ENCODE data around the gene PKIB. TPM values are rescaled to one million over a fixed set of nuclear protein-coding genes. Genes with fewer than 3 reads are reported as not detected.
A peak's percentile ranks its signal among the peaks of the same experiment; 100 is the strongest.

Gene PKIB
- polyA plus RNA-seq, 1 donor (not counting 4 experiments of a cell fraction or from before 2014, with no cell fraction given): 8.7 TPM

- no peak for FAIRE-seq
- no peak overlapping the region for H3K27ac ChIP-seq (ENCODE audit: control insufficient read depth, insufficient read depth, low read length)
- H3K9ac ChIP-seq (ENCODE audit: control insufficient read depth, extremely low read depth, insufficient read depth, low read length): peak overlapping the region; percentile 76
- H3K4me3 ChIP-seq (ENCODE audit: control insufficient read depth in 2 of 3, extremely low read depth in 1 of 3, insufficient read depth in 2 of 3, low read depth in 1 of 3, low read length in 3 of 3): peak overlapping the region; percentile 69 to 92 (median 77)
- H3K9me3 ChIP-seq (ENCODE audit: control insufficient read depth, low read depth, low read length): no peaks in the 10 kb centered on the region
- peak overlapping the region; percentile 98 for H2AFZ ChIP-seq (ENCODE audit: control insufficient read depth, low read length)
- no peaks in the 10 kb centered on the region for H4K20me1 ChIP-seq (ENCODE audit: control insufficient read depth, extremely low read depth, insufficient read depth, low read length)
- H3K79me2 ChIP-seq (ENCODE audit: control insufficient read depth, insufficient read depth, low read length): no peaks in the 10 kb centered on the region
- no peaks in the 10 kb centered on the region for H3K9me1 ChIP-seq (ENCODE audit: control insufficient read depth, extremely low read depth, insufficient read depth, low read length)
- H3K36me3 ChIP-seq (ENCODE audit: control insufficient read depth in 2 of 2, extremely low read depth in 1 of 2, insufficient read depth in 2 of 2, low read length in 2 of 2): no peaks in the 10 kb centered on the region
- peaks cover 2% of the 10 kb centered on the region for H3K27me3 ChIP-seq (ENCODE audit: control insufficient read depth, extremely low read depth, insufficient read depth, low read length)
- TF ChIP-seq EZH2 (IDR thresholded peaks at IDR 0.05; ENCODE audit: low read length) (no peak), CTCF (optimal IDR thresholded peaks at IDR 0.05 in 1 of 3, IDR thresholded peaks at IDR 0.05 in 1 of 3, conservative IDR thresholded peaks at IDR 0.05 in 1 of 3; ENCODE audit: extremely low read depth in 1 of 3, insufficient read depth in 2 of 3, low read length in 3 of 3) (peak in 1 of 3 experiments; percentile 37)
- no peak for DNase-seq (ENCODE audit: low read depth, low spot score)
- peaks cover 12% of the 10 kb centered on the region for H3K4me1 ChIP-seq (ENCODE audit: control insufficient read depth, extremely low read depth, insufficient read depth, low read length)
- peak overlapping the region; percentile 99 for H3K4me2 ChIP-seq (ENCODE audit: control insufficient read depth, extremely low read depth, insufficient read depth, low read depth, low read length)
- dilution Hi-C loops (cut with MboI; ENCODE audit: extremely low pct_ligation_motif_present, low sequenced_read_pairs): no loop called here
Observed at GRCh38 chr6:122610690-122611455, 668 bp downstream of the PKIB start.

- peaks cover 12% of the 10 kb centered on the region for H3K4me1 ChIP-seq (ENCODE audit: control insufficient read depth, extremely low read depth, insufficient read depth, low read length)
- H2AFZ ChIP-seq (ENCODE audit: control insufficient read depth, low read length): no peak overlapping the region
- H3K27ac ChIP-seq (ENCODE audit: control insufficient read depth, insufficient read depth, low read length): no peak overlapping the region
- H3K4me2 ChIP-seq (ENCODE audit: control insufficient read depth, extremely low read depth, insufficient read depth, low read depth, low read length): no peak overlapping the region
- dilution Hi-C loops (cut with MboI; ENCODE audit: extremely low pct_ligation_motif_present, low sequenced_read_pairs): no loop called here
- H4K20me1 ChIP-seq (ENCODE audit: control insufficient read depth, extremely low read depth, insufficient read depth, low read length): no peaks in the 10 kb centered on the region
- TF ChIP-seq CTCF (optimal IDR thresholded peaks at IDR 0.05 in 1 of 3, IDR thresholded peaks at IDR 0.05 in 1 of 3, conservative IDR thresholded peaks at IDR 0.05 in 1 of 3; ENCODE audit: extremely low read depth in 1 of 3, insufficient read depth in 2 of 3, low read length in 3 of 3): no peak
- no peak for TF ChIP-seq EZH2 (IDR thresholded peaks at IDR 0.05; ENCODE audit: low read length)
- no peaks in the 10 kb centered on the region for H3K36me3 ChIP-seq (ENCODE audit: control insufficient read depth in 2 of 2, extremely low read depth in 1 of 2, insufficient read depth in 2 of 2, low read length in 2 of 2)
- H3K4me3 ChIP-seq (ENCODE audit: control insufficient read depth in 2 of 3, extremely low read depth in 1 of 3, insufficient read depth in 2 of 3, low read depth in 1 of 3, low read length in 3 of 3): no peak overlapping the region
- no peak overlapping the region for H3K9ac ChIP-seq (ENCODE audit: control insufficient read depth, extremely low read depth, insufficient read depth, low read length)
- no peak for DNase-seq (ENCODE audit: low read depth, low spot score)
- no peaks in the 10 kb centered on the region for H3K9me3 ChIP-seq (ENCODE audit: control insufficient read depth, low read depth, low read length)
- no peaks in the 10 kb centered on the region for H3K79me2 ChIP-seq (ENCODE audit: control insufficient read depth, insufficient read depth, low read length)
- H3K9me1 ChIP-seq (ENCODE audit: control insufficient read depth, extremely low read depth, insufficient read depth, low read length): no peaks in the 10 kb centered on the region
- no peak for FAIRE-seq
- H3K27me3 ChIP-seq (ENCODE audit: control insufficient read depth, extremely low read depth, insufficient read depth, low read length): peaks cover 2% of the 10 kb centered on the region
Observed at GRCh38 chr6:122612838-122613237, 2.6 kb downstream of the PKIB start.
